GM23338 (cell line): ENCODE data around the gene MTREX.

ENCODE experiments used
- CREB1 ChIP-seq: fragments of 250-450 bp; sonication (Bioruptor Pico); IDR thresholded peaks from 2 replicates; pipeline ENCODE4 v1.5.0; 2020; ENCODE audit warnings: low read depth, mild to moderate bottlenecking, moderate library complexity
- ETS1 ChIP-seq: IDR thresholded peaks from 2 replicates; pipeline ENCODE4 v1.6.1; 2016; ENCODE audit warnings: antibody characterized with exemption
- EZH2 ChIP-seq: fragments of 200-600 bp; sonication (generic); IDR thresholded peaks from one replicate; pipeline ENCODE4 v1.8.0; 2017; ENCODE audit warnings: antibody characterized with exemption, mild to moderate bottlenecking, low read depth; ENCODE audit not compliant: unreplicated experiment
- EZH2phosphoT487 ChIP-seq: fragments of 200-600 bp; sonication (generic); IDR thresholded peaks from one replicate; pipeline ENCODE4 v1.8.1; 2018; ENCODE audit warnings: antibody characterized with exemption; ENCODE audit not compliant: unreplicated experiment
- JUNB ChIP-seq: IDR thresholded peaks from one replicate; pipeline ENCODE4 v1.6.1; 2016; ENCODE audit warnings: antibody characterized with exemption; ENCODE audit not compliant: unreplicated experiment
- NANOG ChIP-seq: IDR thresholded peaks from 2 replicates; pipeline ENCODE4 v1.6.1; 2016; ENCODE audit warnings: antibody characterized with exemption, borderline replicate concordance
- POLR2AphosphoS5 ChIP-seq: IDR thresholded peaks from 2 replicates; pipeline ENCODE4 v1.6.1; 2016; ENCODE audit warnings: antibody characterized with exemption, low read depth
- ZNF114 ChIP-seq: fragments of 250-450 bp; sonication (Bioruptor Pico); IDR thresholded peaks from 2 replicates; pipeline ENCODE4 v1.5.0; 2020; ENCODE audit warnings: mild to moderate bottlenecking, moderate library complexity
- ZNF331 ChIP-seq: fragments of 250-450 bp; sonication (Bioruptor Pico); IDR thresholded peaks from 2 replicates; pipeline ENCODE4 v1.5.0; 2020; ENCODE audit warnings: low read depth, mild to moderate bottlenecking, moderate library complexity
- TF ChIP-seq, protein P1 (sequence below), 2 experiments: fragments of 200-600 bp in 1 of 2; sonication (generic) in 1 of 2; conservative IDR thresholded peaks; 2 replicates each; pipeline versions ENCODE4 v1.5.1 to v1.6.1; 2016 to 2017; ENCODE audit warnings: antibody characterized with exemption in 2 of 2, low read depth in 2 of 2, mild to moderate bottlenecking in 2 of 2, moderate library complexity in 1 of 2
- TF ChIP-seq, protein P2 (sequence below): IDR thresholded peaks from one replicate; pipeline ENCODE4 v1.6.1; 2018; ENCODE audit warnings: antibody characterized with exemption; ENCODE audit not compliant: unreplicated experiment

GRCh38 chr5:55307383-55308253, at the start of gene MTREX, which contains the start of gene DHX29:
- no peak for TF ChIP-seq ZNF331
- TF ChIP-seq, protein P1, sequence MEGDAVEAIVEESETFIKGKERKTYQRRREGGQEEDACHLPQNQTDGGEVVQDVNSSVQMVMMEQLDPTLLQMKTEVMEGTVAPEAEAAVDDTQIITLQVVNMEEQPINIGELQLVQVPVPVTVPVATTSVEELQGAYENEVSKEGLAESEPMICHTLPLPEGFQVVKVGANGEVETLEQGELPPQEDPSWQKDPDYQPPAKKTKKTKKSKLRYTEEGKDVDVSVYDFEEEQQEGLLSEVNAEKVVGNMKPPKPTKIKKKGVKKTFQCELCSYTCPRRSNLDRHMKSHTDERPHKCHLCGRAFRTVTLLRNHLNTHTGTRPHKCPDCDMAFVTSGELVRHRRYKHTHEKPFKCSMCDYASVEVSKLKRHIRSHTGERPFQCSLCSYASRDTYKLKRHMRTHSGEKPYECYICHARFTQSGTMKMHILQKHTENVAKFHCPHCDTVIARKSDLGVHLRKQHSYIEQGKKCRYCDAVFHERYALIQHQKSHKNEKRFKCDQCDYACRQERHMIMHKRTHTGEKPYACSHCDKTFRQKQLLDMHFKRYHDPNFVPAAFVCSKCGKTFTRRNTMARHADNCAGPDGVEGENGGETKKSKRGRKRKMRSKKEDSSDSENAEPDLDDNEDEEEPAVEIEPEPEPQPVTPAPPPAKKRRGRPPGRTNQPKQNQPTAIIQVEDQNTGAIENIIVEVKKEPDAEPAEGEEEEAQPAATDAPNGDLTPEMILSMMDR (conservative IDR thresholded peaks at IDR 0.05; ENCODE audit: low read depth in 2 of 2), result no peak
- no peak for TF ChIP-seq EZH2
- TF ChIP-seq, protein P2, sequence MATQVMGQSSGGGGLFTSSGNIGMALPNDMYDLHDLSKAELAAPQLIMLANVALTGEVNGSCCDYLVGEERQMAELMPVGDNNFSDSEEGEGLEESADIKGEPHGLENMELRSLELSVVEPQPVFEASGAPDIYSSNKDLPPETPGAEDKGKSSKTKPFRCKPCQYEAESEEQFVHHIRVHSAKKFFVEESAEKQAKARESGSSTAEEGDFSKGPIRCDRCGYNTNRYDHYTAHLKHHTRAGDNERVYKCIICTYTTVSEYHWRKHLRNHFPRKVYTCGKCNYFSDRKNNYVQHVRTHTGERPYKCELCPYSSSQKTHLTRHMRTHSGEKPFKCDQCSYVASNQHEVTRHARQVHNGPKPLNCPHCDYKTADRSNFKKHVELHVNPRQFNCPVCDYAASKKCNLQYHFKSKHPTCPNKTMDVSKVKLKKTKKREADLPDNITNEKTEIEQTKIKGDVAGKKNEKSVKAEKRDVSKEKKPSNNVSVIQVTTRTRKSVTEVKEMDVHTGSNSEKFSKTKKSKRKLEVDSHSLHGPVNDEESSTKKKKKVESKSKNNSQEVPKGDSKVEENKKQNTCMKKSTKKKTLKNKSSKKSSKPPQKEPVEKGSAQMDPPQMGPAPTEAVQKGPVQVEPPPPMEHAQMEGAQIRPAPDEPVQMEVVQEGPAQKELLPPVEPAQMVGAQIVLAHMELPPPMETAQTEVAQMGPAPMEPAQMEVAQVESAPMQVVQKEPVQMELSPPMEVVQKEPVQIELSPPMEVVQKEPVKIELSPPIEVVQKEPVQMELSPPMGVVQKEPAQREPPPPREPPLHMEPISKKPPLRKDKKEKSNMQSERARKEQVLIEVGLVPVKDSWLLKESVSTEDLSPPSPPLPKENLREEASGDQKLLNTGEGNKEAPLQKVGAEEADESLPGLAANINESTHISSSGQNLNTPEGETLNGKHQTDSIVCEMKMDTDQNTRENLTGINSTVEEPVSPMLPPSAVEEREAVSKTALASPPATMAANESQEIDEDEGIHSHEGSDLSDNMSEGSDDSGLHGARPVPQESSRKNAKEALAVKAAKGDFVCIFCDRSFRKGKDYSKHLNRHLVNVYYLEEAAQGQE, result no peak
- no peak for TF ChIP-seq EZH2phosphoT487
- TF ChIP-seq POLR2AphosphoS5, result peak; percentile 74
- TF ChIP-seq CREB1 (CRISPR knock-in tag), result peak; percentile 91
- no peak for TF ChIP-seq ETS1
- no peak for TF ChIP-seq JUNB
- no peak for TF ChIP-seq NANOG
- no peak for TF ChIP-seq ZNF114 (CRISPR knock-in tag)
